ENCODE measurements around the gene KHK. TPM values are rescaled to one million over a fixed set of nuclear protein-coding genes. Genes with fewer than 3 reads are reported as not detected.

KHK gene
- total and polyA plus RNA-seq, 2 of the 8 experiments (the other 6 are each of a cell fraction or from before 2014, with no cell fraction given), result 11.0 to 17.7 TPM

- TF ChIP-seq CBX5 (IDR thresholded peaks at IDR 0.05; ENCODE audit: low read depth, low read length) (no peak), POLR2AphosphoS5 (IDR thresholded peaks at IDR 0.05; ENCODE audit: low read depth, low read length) (no peak), RXRA (IDR thresholded peaks at IDR 0.05; ENCODE audit: insufficient read depth, low read depth, low read length) (no peak), GTF2F1 (IDR thresholded peaks at IDR 0.05; ENCODE audit: borderline replicate concordance, low read depth, low read length) (no peak), SUZ12 (IDR thresholded peaks at IDR 0.05; ENCODE audit: low read length) (no peak), EP300 (IDR thresholded peaks at IDR 0.05; ENCODE audit: borderline replicate concordance in 1 of 2, low read depth in 2 of 2, low read length in 2 of 2) (no peak), MAFK (IDR thresholded peaks at IDR 0.05; ENCODE audit: low read depth, low read length) (no peak)
Observed at GRCh38 chr2:27054721-27055120, 31.9 kb upstream of the KHK start (continued).
